ACC112 (cell line): ENCODE results near the gene CARMIL1.
"Not testable (repeated sequence)": the region's sequence is repeated elsewhere in the genome, so short reads cannot be mapped to it uniquely, and the experiment has no call there.

ENCODE experiments used
- H2AFZ ChIP-seq: fragments of 200-600 bp; sonication (generic); one replicate; pipeline ENCODE4 v1.6.0; 2017; ENCODE audit warnings: antibody characterized with exemption, low read length; ENCODE audit not compliant: unreplicated experiment
- H3K27ac ChIP-seq: fragments of 200-600 bp; sonication (generic); 2 replicates; pipeline ENCODE4 v1.5.1; 2014; ENCODE audit warnings: low read depth, mild to moderate bottlenecking, antibody characterized with exemption, low read length, moderate library complexity
- H3K27me3 ChIP-seq: fragments of 200-600 bp; sonication (generic); 2 replicates; pipeline ENCODE4 v1.6.1; 2014; ENCODE audit warnings: mild to moderate bottlenecking, antibody characterized with exemption, low read length, moderate library complexity, mixed read lengths; ENCODE audit not compliant: insufficient read depth
- H3K36me3 ChIP-seq: fragments of 200-600 bp; sonication (generic); 2 replicates; pipeline ENCODE4 v1.6.1; 2016; ENCODE audit warnings: mild to moderate bottlenecking, antibody characterized with exemption, low read length, moderate library complexity, mixed read lengths; ENCODE audit not compliant: insufficient read depth
- H3K4me1 ChIP-seq: fragments of 200-600 bp; sonication (generic); one replicate; pipeline ENCODE4 v1.6.1; 2016; ENCODE audit warnings: low read length, mixed read lengths; ENCODE audit not compliant: insufficient read depth, unreplicated experiment, control insufficient read depth
- H3K4me3 ChIP-seq: fragments of 200-600 bp; sonication (generic); 2 replicates; pipeline ENCODE4 v1.5.1; 2014; ENCODE audit warnings: mild to moderate bottlenecking, low read depth, low read length
- H3K79me2 ChIP-seq: fragments of 200-600 bp; sonication (generic); one replicate; pipeline ENCODE4 v1.6.0; 2016; ENCODE audit warnings: low read length; ENCODE audit not compliant: control insufficient read depth, unreplicated experiment, insufficient read depth

Gene CARMIL1

GRCh38 chr6:25295651-25296050 is 16.5 kb downstream of the CARMIL1 start:
- Histone ChIP-seq H3K4me1 (peaks cover 21% of the 10 kb centered on the region), H3K4me3 (no peak overlapping the region), H3K27me3 (no peaks in the 10 kb centered on the region), H3K27ac (no peak overlapping the region), H3K79me2 (peaks cover 3% of the 10 kb centered on the region), H2AFZ (no peak overlapping the region), H3K36me3 (no peaks in the 10 kb centered on the region)

GRCh38 chr6:25296217-25296905 is 17.2 kb downstream of the CARMIL1 start:
- Histone ChIP-seq H2AFZ (no peak overlapping the region), H3K4me3 (no peak overlapping the region), H3K4me1 (peaks cover 21% of the 10 kb centered on the region), H3K27ac (no peak overlapping the region), H3K79me2 (peaks cover 6% of the 10 kb centered on the region), H3K27me3 (no peaks in the 10 kb centered on the region), H3K36me3 (no peaks in the 10 kb centered on the region)

- Histone ChIP-seq H3K36me3 (no peaks in the 10 kb centered on the region), H3K27me3 (no peaks in the 10 kb centered on the region), H3K4me1 (peaks cover 28% of the 10 kb centered on the region), H2AFZ (no peak overlapping the region), H3K4me3 (no peak overlapping the region), H3K27ac (peak overlapping the region; percentile 46), H3K79me2 (peaks cover 6% of the 10 kb centered on the region)
Observed at GRCh38 chr6:25297039-25297441, 17.9 kb downstream of the CARMIL1 start.

GRCh38 chr6:25297823-25298522 is 18.8 kb downstream of the CARMIL1 start:
- Histone ChIP-seq H3K4me1 (peaks cover 34% of the 10 kb centered on the region), H3K4me3 (no peak overlapping the region), H3K27ac (peak overlapping the region; percentile 46; the same call in 1 of the 2 replicates), H2AFZ (no peak overlapping the region), H3K27me3 (no peaks in the 10 kb centered on the region), H3K36me3 (no peaks in the 10 kb centered on the region), H3K79me2 (peaks cover 6% of the 10 kb centered on the region)

GRCh38 chr6:25298523-25298865 is 19.3 kb downstream of the CARMIL1 start:
- H3K79me2 ChIP-seq, H3K27me3 ChIP-seq, H3K36me3 ChIP-seq, H2AFZ ChIP-seq, H3K4me3 ChIP-seq: not testable (repeated sequence)
- H3K4me1 ChIP-seq = peaks cover 34% of the 10 kb centered on the region
- peak overlapping the region; percentile 12; the same call in 1 of the 2 replicates for H3K27ac ChIP-seq

- no peak overlapping the region for H3K27ac ChIP-seq
- peaks cover 29% of the 10 kb centered on the region for H3K4me1 ChIP-seq
- no peaks in the 10 kb centered on the region for H3K36me3 ChIP-seq
- no peaks in the 10 kb centered on the region for H3K27me3 ChIP-seq
- peaks cover 9% of the 10 kb centered on the region for H3K79me2 ChIP-seq
- H2AFZ ChIP-seq = no peak overlapping the region
- H3K4me3 ChIP-seq = no peak overlapping the region
Observed at GRCh38 chr6:25301362-25301761, 22.2 kb downstream of the CARMIL1 start.

- H3K4me1 ChIP-seq = peaks cover 25% of the 10 kb centered on the region
- peak overlapping the region; percentile 70 for H3K27ac ChIP-seq
Observed at GRCh38 chr6:25302151-25302550, 23.0 kb downstream of the CARMIL1 start.

GRCh38 chr6:25302677-25303128 is 23.5 kb downstream of the CARMIL1 start:
- peak overlapping the region; percentile 70 for H3K27ac ChIP-seq
- H3K4me3 ChIP-seq = peak overlapping the region; percentile 39
- no peaks in the 10 kb centered on the region for H3K36me3 ChIP-seq
- H3K4me1 ChIP-seq = peaks cover 20% of the 10 kb centered on the region
- peak overlapping the region; percentile 57 for H2AFZ ChIP-seq
- peaks cover 7% of the 10 kb centered on the region for H3K79me2 ChIP-seq
- no peaks in the 10 kb centered on the region for H3K27me3 ChIP-seq

More at GRCh38 chr6:25302151-25302550, 23.0 kb downstream of the CARMIL1 start:
- Histone ChIP-seq H3K79me2 (peaks cover 7% of the 10 kb centered on the region), H3K36me3 (no peaks in the 10 kb centered on the region), H3K4me3 (peak overlapping the region; percentile 39), H3K27me3 (no peaks in the 10 kb centered on the region), H2AFZ (peak overlapping the region; percentile 57)

GRCh38 chr6:25303254-25303653 is 24.1 kb downstream of the CARMIL1 start:
- peaks cover 7% of the 10 kb centered on the region for H3K79me2 ChIP-seq
- H3K27me3 ChIP-seq = no peaks in the 10 kb centered on the region
- H3K27ac ChIP-seq = peak overlapping the region; percentile 70

GRCh38 chr6:25306379-25306778 is 27.2 kb downstream of the CARMIL1 start:
- Histone ChIP-seq H3K4me3 (no peak overlapping the region), H3K27me3 (no peaks in the 10 kb centered on the region), H2AFZ (no peak overlapping the region), H3K36me3 (no peaks in the 10 kb centered on the region), H3K27ac (no peak overlapping the region), H3K79me2 (peaks cover 3% of the 10 kb centered on the region), H3K4me1 (peaks cover 21% of the 10 kb centered on the region)

More at GRCh38 chr6:25303254-25303653, 24.1 kb downstream of the CARMIL1 start:
- H3K4me3 ChIP-seq = no peak overlapping the region; the same call in 1 of the 2 replicates
- H2AFZ ChIP-seq = no peak overlapping the region
- no peaks in the 10 kb centered on the region for H3K36me3 ChIP-seq
- peaks cover 17% of the 10 kb centered on the region for H3K4me1 ChIP-seq
